ENCODE measurements around the gene MED13L.

- no peak for TF ChIP-seq EP300 (IDR thresholded peaks at IDR 0.05)
- TF ChIP-seq, protein P1, sequence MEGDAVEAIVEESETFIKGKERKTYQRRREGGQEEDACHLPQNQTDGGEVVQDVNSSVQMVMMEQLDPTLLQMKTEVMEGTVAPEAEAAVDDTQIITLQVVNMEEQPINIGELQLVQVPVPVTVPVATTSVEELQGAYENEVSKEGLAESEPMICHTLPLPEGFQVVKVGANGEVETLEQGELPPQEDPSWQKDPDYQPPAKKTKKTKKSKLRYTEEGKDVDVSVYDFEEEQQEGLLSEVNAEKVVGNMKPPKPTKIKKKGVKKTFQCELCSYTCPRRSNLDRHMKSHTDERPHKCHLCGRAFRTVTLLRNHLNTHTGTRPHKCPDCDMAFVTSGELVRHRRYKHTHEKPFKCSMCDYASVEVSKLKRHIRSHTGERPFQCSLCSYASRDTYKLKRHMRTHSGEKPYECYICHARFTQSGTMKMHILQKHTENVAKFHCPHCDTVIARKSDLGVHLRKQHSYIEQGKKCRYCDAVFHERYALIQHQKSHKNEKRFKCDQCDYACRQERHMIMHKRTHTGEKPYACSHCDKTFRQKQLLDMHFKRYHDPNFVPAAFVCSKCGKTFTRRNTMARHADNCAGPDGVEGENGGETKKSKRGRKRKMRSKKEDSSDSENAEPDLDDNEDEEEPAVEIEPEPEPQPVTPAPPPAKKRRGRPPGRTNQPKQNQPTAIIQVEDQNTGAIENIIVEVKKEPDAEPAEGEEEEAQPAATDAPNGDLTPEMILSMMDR (IDR thresholded peaks at IDR 0.05), result no peak
Measured at GRCh38 chr12:116233669-116234068, 43.8 kb downstream of the MED13L start.
